ENCODE measurements around the gene GALC.
A peak's percentile ranks its signal among the peaks of the same experiment; 100 is the strongest.
"Not testable (repeated sequence)": the region's sequence is repeated elsewhere in the genome, so short reads cannot be mapped to it uniquely, and the experiment has no call there.

GALC gene

GRCh38 chr14:87992718-87993628, at the start of gene GALC:
GALC (minus strand) TSS chr14:87993182; CDS start chr14:87993164, 18 bp downstream.
- peak; percentile 92 for DNase-seq (ENCODE audit: low read depth)

GRCh38 chr14:88040146-88040545, 47.2 kb upstream of the GALC start:
- no peak for DNase-seq (ENCODE audit: low read depth)

DNA sequence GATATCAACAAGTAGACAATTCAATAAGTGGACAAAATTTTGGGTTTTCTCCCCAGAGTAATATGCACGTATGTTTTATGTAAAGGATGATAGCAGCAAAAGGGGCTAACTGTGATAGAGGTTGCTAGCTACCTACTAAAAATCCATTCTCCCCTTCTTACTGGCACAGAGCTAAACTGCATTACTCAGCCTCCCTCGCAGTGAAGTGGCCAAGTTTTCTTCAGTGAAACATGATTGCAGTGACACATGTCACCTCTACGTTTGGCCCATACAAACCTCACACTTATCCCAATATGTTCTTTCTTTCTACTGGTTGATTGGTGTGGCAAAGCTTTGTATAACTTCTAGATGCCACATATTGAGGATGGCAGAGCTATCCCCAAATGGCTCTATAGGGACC, 46.2 kb upstream of the GALC start:
- no peak for DNase-seq (ENCODE audit: low read depth)

DNA sequence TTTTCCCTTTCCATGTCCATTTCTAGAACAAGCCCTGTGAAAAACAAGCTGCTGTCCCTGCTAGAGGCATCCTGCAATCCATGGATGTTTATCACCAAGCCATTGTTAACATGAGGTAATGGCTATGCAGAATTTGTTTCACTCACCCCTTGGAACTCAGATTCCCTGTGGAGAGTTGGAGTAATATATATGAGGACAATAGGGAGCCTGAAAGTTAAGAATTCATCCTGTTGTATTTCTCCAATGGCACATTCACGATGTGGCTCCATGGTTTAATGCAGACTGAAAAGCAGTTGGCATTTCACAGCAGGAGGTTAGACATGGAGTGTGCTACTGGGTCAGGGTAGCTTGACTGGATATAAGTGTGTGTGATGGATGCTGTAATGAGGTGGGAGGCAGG, 44.3 kb upstream of the GALC start:
- no peak for DNase-seq (ENCODE audit: low read depth)

DNA sequence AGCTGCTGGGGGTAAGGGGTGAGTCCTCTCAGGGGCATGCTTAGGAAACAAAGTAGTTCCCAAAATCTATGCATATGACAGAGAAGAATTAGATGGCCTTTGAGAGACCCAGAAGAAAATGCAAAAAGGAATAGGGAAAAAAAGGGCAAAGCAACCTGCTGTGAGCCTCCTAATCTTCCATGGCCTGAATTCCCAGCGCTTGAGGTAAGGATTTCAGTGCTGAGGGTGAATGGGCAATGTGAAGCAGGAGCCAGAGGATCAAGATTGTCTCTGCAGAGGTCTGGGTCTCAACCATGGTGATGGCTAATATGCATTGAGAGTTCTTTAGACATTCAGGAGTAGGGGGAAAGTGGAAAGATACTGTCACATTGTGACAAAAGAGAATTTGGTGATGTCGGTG, 43.4 kb upstream of the GALC start:
- no peak for DNase-seq (ENCODE audit: low read depth)

GRCh38 chr14:88034076-88034475, 41.1 kb upstream of the GALC start:
- DNase-seq (ENCODE audit: low read depth), result no peak

- DNase-seq (ENCODE audit: low read depth), result no peak
Measured at GRCh38 chr14:88032373-88032772, 39.4 kb upstream of the GALC start.

DNA sequence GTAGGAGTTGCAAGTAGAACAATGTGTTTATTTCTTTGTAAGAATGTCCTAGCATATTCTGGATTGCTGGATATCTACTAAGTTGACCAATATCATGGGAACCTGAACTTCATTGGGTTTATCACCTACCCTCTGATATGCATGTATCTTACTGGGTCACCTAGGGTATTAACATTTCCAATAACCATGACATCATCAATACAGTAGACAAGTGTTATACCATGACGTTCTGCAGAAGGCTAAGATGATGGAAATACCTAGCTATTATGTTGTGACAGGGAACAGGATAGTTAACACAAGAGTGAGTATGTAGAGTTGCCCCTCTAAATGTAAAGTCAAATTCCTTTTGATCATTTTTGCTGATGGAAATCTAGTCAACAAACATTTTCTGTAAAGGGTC, 37.9 kb upstream of the GALC start:
- no peak for DNase-seq (ENCODE audit: low read depth)

DNA sequence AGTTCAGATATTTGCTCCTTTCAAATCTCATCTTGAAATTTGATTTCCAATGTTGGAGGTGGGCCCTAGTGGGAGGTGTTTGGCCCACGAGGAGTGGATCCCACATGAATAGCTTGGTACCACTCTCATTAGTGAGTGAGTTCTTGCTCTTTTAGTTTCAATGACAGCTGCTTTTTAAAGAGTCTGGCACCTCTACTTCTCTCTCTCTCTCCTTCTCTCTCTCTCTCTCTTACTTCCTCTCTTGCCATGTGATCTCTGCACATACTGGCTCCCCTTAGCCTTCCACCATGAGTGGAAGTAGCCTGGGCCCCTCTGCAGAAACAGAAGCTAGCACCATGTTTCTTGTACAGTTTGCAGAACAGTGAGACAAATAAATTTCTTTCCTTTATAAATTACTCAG, 37.1 kb upstream of the GALC start:
- DNase-seq (ENCODE audit: low read depth), result no peak

DNA sequence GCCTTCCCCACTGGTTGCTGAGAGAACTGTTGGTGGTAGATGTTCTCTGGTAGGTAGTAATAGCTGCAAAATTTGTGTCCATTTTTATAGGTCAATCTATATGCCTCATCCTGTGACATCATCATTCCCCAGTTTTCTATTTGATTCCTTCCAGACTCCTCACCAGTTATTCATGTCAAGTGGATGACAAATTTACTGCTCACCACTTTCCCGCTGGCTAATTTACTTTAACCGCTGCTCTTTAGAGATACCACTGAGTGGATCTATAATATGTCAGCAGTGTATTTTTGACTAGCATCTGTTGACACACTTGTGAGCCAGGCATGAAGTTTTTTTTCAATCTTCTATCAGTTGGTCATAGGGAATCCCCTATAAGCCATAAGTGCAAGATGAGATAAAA, 36.5 kb upstream of the GALC start:
- no peak for DNase-seq (ENCODE audit: low read depth)

DNA sequence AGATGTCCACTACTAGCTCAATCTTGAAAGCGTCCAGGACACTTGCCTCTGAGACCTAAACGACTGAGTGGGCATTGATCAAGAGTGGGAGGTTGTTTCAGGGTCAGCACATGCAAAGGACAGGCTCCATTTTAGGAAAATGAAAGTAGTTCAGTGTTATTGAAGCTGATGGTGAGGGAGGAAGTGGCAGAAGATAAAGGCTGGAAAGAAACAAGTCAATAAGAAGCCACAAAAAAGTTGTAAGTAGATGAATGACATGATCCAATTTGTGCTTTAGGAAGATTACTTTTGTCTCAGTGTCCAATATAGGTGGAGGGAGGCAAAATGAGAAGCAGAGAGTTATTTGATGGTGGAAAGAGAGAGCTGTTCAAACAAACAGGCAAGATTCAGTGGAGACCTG, 33.9 kb upstream of the GALC start:
- DNase-seq (ENCODE audit: low read depth), result no peak

DNA sequence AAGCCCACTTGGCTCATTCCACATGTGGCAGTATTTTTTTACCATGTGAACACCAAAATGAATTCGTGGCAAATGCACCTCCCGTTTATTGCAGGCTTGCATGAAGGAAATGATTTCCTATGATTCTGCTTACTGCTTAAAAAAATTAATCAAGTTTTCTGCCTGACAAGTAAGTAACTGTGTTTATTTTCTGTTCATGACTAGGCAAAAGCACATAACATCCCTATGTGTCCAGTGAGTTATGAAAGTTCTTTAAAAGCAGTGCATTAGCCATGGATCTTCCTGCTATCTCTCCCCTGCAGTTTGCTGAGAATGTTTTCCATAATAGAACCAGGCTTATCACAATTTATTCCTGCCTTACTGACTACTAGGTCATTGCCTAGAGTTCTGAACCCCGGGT, 32.3 kb upstream of the GALC start:
- DNase-seq (ENCODE audit: low read depth), result no peak

DNA sequence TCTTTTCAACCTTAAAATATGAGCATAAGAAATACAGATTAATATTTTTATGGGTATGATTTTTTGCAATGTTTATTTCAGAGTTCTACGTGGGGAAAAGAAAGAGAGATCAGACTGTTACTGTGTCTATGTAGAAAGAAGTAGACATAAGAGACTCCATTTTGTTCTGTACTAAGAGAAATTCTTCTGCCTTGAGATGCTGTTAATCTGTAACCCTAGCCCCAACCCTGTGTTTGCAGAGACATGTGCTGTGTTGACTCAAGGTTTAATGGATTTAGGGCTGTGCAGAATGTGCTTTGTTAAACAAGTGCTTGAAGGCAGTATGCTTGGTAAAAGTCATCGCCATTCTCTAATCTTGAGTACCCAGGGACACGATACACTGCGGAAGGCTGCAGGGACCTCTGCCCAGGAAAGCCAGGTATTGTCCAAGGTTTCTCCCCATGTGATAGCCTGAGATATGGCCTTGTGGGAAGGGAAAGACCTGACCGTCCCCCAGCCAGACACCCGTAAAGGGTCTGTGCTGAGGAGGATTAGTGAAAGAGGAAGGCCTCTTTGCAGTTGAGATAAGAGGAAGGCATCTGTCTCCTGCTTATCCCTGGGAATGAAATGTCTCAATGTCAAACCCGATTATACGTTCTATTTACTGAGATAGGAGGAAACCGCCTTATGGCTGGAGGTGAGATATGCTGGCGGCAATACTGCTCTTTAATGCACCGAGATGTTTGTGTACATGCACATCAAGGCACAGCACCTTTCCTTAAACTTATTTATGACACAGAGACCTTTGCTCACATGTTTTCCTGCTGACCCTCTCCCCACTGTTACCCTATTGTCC, 31.5 kb upstream of the GALC start:
- DNase-seq (ENCODE audit: low read depth), result not testable (repeated sequence)

- no peak for DNase-seq (ENCODE audit: low read depth)
Measured at GRCh38 chr14:88023658-88024187, 30.7 kb upstream of the GALC start.

DNA sequence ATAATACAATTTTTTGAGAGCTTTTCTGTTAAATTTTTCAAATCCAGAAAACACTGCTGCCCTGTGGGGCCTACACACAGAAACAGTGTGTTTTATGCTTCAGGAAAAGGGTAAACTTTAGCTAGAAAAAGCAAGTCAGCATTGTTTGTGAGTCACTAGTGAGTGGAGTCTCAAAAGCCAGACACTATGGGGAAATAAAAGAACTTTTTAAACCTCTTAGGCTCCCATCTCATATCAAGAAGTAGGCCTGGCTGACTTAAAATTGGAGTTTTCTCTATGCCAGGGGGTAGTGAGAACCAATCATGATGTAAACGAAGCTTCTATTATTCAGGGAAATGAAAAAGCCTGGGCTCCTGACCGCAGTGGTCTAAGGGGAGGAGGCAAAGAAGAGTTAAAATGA, 24.6 kb upstream of the GALC start:
- no peak for DNase-seq (ENCODE audit: low read depth)

GRCh38 chr14:88016768-88017167, 23.8 kb upstream of the GALC start:
- no peak for DNase-seq (ENCODE audit: low read depth)

DNA sequence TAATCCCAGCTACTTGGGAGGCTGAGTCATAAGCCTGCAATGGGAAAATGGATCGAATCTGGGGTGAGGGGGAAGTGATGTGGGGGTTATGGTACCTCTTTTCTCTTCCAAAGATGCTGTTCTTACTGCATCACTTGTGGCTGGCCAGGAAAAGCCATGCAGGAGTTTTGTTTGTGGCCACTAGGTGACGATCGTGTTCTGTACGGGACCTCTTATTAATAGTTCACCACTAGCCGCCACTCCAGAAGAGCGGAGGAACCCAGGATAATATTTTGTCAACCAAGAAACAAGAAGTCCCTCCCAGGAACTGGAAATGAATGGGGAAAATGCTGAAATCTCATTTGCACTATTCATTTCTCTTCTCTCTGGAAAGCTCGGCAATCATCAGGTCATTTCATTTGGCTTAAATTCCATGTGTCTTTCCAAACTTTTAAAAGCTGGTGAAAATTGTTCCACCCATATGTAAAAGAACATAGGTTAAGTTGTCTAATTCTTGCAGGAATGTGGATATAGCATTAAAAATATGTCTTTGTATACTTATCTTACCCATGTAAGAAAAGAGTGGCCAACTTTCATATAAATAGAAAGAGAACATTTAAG, 20.9 kb upstream of the GALC start:
- DNase-seq (ENCODE audit: low read depth), result peak; percentile 9

- DNase-seq (ENCODE audit: low read depth), result no peak
Measured at GRCh38 chr14:88012495-88012894, 19.5 kb upstream of the GALC start.

DNA sequence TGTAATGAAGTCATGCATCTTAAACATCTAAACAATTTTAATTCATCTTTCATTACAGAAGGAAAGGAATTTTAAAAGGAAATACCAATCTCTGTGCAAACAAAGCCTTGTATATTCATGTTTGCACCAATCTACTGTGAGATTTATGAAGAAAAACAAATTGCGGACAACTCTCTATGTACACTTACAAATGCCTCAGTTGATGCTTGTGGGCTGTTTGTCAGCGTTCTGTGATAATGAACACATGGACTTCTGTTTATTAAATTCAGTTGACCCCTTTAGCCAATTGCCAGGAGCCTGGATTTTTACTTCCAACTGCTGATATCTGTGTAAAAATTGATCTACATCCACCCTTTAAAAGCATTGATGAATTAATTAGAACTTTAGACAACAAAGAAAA, 17.3 kb upstream of the GALC start:
- no peak for DNase-seq (ENCODE audit: low read depth)

GRCh38 chr14:88009486-88009885, 16.5 kb upstream of the GALC start:
- DNase-seq (ENCODE audit: low read depth), result no peak

DNA sequence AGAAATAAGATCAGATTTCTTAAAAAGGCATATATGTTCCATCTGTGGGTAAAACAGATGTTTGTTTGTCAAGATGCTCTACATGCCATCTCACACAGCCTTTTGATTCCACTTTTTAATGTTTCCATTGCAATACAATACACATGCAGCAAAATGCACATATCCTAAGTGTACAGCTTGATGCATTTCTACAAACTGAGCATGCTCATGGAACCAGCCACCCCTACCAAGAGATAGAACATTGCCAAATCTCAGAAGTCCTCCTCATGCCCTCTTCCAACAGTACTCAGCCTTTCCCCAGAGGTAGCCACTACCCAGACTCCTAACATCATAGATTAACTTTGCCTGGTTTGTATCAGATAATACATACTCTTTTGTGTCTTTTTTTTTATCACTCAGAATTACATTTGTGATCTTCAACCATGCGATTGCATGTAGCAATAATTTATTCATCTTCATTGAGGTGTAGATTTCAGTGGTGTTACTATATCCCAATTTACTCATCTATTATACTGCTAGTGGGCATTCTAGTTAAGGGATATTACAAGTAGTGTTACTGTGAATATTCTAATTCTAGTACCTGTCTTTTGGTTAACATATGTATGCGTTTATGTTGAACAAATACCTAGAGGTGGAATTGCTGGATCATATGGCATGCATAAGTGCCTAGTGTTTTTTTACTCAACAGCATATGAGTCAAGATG, 15.2 kb upstream of the GALC start:
- no peak for DNase-seq (ENCODE audit: low read depth)

- no peak for DNase-seq (ENCODE audit: low read depth)
Measured at GRCh38 chr14:88007608-88008007, 14.6 kb upstream of the GALC start.
